GM12864 (cell line): ENCODE measurements around the gene ERG.
A peak's percentile ranks its signal among the peaks of the same experiment; 100 is the strongest.

Source experiments
- DNase-seq: peaks from one replicate; pipeline ENCODE4 v3.0.0-alpha.2; 2011; ENCODE audit warnings: low read depth
- H3K4me3 ChIP-seq: 2 replicates; pipeline ENCODE4 v1.5.1; 2011; ENCODE audit warnings: mild to moderate bottlenecking, low read depth, low read length, control low read depth
- TF ChIP-seq, protein P1 (sequence below): IDR thresholded peaks from 2 replicates; pipeline ENCODE4 v1.5.1; 2011; ENCODE audit warnings: low read depth, mild to moderate bottlenecking, moderate library complexity, low read length, control low read depth, inconsistent platforms; ENCODE audit errors: missing control alignments

ERG gene

DNA sequence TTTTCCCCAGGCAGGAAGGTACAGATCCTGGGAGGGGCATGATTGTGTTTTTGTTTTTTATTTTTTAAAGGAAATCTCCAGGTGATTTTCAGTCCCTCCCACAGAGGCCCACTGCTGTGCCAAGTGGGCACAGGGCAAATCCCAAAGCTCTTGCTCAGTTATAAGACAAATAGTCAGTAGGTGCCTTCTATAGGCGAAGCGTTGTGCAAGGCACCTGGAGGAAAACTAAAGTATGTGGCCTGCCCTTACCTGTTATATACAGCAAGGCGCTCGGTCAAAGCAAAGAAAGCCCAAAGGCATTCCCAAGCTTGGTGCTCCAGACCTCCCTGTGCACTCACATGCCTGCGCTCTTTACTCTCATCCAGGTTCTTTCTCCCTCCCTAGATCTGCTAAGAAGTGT lies 160.5 kb downstream of the ERG start:
- TF ChIP-seq, protein P1, sequence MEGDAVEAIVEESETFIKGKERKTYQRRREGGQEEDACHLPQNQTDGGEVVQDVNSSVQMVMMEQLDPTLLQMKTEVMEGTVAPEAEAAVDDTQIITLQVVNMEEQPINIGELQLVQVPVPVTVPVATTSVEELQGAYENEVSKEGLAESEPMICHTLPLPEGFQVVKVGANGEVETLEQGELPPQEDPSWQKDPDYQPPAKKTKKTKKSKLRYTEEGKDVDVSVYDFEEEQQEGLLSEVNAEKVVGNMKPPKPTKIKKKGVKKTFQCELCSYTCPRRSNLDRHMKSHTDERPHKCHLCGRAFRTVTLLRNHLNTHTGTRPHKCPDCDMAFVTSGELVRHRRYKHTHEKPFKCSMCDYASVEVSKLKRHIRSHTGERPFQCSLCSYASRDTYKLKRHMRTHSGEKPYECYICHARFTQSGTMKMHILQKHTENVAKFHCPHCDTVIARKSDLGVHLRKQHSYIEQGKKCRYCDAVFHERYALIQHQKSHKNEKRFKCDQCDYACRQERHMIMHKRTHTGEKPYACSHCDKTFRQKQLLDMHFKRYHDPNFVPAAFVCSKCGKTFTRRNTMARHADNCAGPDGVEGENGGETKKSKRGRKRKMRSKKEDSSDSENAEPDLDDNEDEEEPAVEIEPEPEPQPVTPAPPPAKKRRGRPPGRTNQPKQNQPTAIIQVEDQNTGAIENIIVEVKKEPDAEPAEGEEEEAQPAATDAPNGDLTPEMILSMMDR, result no peak
- no peak for DNase-seq
- H3K4me3 ChIP-seq, result no peak overlapping the region

DNA sequence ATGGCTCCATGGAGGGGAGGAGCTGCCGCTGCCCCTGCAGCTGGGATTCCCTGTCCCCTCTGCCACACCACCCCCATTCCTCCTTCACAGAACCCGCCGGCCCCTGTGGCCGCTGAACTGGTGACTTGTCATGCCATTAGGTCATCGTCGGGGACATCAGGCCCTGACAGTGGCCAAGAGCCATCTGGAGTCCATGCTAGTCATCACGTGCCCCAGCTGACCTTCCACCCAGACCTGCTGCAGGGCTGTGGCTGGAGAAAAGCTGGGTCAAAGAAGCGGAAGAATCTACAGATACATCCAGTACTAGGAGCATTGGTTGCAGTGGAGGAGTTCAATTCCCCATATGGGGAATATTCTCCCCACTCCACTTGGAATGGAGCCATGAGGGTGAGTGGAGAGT lies 163.4 kb downstream of the ERG start:
- TF ChIP-seq, protein P1, result no peak
- H3K4me3 ChIP-seq, result no peak overlapping the region
- no peak for DNase-seq

DNA sequence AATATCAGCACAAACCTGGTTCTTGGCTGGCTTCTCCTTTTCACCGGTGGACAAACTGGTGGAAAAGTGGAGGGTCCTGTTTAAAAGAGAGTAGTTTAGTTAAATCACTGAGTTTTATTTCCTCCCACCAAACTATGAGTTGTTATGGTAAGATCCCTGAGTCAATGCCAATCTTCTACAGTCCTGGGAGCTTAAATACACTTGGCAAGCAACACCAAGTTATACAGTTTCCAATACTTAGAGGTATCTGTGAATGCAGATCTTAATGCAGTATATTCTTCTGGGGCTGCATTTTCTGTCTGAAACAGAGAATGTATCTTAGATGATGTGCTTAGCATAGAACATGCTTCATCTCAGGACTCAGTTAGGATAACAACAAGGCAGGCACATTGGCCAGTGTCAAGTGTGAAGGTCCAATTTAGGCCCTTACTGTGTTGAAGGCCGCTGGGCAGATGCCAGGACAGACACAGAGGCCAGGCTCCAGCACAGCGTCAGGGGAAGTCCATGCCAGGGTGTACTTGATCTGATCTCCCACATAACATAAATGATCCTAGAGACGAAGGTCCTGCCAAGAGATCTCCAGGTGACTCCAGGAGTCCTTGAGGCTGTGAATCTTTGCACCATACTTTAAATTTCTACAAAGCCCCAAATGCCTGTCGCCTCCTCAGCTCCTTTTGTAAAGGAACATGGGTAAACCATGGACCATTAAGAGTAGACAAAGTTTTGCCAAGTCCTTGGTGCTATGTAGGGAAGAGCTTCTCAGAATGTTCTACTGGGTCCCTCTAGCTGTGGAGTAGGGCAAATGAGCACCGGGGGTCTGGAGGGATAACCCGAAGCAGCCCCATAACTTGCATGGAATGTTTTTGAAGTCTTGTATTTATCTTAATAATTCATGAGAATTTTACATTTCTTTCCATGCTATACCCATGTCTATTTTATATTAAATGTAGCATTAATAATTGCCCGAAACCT lies 164.7 kb downstream of the ERG start:
- H3K4me3 ChIP-seq, result no peak overlapping the region
- DNase-seq, result no peak
- TF ChIP-seq, protein P1, result peak; percentile 21

DNA sequence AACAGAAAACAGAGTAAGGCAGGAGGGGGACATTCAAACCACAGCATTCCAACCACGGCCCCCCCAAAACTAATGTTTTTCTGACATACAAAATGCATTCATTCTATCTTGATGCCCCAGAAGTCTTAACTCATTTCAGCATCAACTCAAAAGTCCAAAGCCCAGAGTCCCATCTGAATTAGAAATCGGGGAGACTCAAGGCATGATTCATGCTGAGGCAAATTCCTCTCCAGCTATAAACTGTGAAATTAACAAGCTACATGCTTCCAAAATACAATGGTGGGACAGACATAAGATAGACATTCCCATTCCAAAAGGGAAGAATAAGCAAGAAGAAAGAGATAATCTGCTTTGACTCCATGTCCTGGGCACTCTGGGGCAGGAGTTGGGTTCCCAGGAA lies 167.6 kb downstream of the ERG start:
- H3K4me3 ChIP-seq, result no peak overlapping the region
- TF ChIP-seq, protein P1, result no peak
- no peak for DNase-seq
